Measurements from ENCODE around the gene RGN.
A peak's percentile ranks its signal among the peaks of the same experiment; 100 is the strongest.
"Not testable (repeated sequence)": the region's sequence is repeated elsewhere in the genome, so short reads cannot be mapped to it uniquely, and the experiment has no call there.

RGN gene

DNA sequence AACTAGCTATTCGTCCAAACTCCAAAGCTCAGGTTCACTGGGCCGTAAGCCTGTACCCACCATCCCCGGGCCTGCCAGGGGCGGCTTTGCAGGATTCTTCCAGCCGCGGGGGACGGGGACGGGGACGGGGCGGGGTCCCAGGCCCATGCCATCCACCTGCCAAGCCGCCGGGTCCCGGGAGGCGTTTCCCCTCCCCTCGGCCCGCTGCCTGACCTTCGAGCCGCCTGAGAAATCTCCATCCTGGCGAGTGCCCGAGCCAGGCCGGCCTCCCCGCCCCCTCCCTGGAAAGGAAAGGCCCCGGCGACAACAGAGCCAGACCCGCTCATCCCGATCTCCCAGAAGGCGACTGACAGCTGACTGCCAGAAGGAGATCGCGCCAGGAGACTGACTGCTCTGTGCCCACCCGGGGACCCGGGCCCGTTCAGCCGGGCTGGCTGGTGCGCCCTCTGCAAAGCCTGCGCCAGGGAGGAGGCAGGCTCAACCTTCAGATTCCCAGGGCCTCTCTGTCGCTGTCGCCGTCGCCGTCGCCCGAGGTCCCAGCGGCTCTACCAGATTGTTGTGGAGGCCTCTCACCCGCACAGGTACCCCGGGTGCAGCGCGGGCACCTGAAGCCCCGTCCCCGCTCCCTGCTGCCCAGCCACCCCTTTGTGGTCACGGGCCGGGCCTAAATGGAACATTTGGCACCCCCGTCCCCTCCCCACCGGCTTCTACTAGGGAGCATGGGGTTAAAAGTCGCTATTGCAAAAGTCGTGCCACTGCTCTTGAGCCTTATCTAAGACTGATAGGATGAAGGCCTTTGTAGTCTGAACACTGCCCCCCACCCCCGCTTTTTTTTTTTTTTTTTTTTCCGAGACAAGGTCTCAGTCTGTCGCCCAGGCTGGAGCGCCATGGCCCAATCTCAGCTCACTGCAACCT, at the start of gene RGN:
RGN (plus strand) TSS at position 315 of the 915 bp plus-strand sequence. CDS start 2,702 bp downstream, outside the sequence.
- DNase-seq (ENCODE audit: low spot score), result peak; percentile 4

DNA sequence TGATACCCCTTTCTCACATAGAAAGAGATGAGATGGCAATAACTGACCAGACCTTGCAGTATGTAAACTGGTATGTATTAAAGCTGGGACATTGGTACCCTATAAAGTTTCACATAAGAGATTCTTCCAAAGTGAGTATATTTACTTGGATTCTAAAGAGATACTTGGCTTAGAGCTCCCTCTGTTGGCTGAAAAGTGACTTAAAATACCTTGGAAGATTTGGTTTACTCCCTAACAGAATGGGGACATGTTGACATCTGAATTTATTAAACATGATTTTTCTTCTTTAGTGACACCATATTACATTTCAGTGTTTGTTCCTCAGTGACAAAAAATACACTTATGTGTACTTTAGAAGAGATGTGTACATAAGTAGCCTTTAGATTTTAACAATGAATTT, 47.9 kb upstream of the RGN start:
- DNase-seq (ENCODE audit: low spot score), result peak; percentile 70

DNA sequence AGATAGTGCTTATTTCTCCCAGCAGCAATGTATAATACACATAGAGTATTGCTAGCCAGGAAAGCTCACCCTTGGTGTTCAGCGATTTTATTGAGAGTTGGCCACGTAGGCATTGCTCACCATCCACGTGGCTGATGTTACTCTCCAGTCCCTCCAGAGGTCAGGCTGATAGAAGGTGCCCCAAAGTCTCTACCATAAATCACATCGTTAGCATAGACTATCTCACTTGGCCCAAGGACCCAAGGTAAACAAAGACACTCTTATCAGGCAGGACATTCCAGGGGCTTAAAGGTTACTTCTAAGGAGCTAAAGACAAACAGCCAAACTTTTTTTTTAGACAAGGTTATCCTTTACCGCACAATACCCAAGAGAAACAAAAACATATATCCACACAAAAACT, 30.3 kb upstream of the RGN start:
- no peak for DNase-seq (ENCODE audit: low spot score)

DNA sequence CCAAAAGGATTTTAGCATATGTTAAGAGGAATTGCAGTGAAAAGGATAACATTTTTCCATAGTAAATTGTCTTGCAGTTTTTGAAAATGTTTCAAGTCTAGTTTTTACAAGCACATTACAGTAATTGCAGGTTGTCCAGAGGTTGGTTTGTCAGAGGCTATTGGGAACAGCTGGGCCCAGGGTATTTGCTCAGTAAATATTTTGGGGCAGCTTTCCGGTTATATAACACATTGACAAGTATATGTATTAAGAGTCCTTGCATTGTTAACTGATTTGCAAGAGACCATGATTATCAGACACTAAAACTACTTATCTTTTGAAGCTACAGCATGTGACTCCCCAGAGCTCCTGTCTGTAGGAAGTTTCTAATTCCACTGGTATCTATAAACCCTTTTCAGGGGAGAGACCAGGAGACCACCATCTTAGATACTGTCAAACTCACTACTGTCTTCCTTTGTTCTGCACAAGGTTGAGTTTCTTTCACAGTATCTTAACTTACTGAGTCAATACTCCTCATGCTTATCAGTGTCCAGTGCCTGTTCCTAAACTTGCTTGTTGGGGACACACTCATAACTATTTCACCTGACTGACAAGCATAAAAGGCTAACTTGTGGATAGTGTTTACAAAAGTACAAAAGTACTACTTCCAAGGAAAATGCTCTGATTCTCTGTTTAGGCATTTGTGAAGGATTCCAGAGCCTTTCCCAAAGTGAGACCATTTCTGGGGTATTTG, 18.9 kb upstream of the RGN start:
- DNase-seq (ENCODE audit: low spot score), result no peak

DNA sequence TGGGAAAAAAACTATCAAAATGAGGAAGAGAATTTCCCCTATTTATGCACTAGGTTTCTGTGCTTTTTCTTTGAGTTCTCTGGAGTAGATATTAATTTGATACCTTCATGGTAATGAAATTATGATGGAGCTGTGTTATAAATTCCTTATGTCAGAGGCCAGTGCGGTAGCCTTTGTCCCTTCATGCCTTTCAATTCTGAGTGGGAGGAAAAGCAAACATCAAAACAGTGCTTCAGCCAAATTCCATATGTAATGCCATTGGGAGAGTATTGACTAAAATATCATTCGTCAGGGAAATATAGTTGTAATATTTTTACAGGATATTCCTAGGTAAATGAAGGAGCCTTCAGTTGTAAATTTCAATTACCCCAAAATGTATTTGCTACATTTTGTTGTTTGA, 17.5 kb upstream of the RGN start:
- no peak for DNase-seq (ENCODE audit: low spot score)

DNA sequence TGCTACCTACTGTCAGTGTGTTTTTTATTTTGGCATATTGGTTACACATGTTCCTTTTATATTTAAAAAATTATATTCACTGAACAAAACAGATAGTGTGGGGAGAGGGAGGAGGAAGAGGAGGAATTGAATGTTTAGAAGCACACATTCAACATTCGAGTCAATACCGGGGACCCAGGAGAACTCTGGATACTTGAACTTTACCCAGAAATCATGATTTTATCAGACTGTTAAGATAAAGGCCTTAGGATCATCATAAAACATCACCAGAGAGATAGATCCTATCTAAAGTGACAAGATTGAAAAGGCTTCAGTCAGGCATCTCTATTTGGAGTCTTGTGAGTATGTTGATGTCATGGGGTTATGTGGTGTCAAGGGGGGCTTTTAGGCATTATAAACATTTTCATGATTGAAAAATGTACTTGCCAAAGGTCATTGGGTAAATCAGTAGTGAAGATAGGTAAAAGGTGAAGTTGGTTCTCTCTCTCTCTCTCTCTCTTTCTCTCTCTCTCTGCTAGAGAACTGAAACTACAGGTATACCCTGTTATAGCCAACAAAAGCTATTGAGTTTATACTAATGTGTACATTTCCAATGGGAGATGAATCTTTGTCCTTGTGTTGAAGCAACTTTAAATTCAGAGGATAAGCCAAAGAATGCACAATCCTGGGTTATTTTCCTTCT, 16.9 kb upstream of the RGN start:
- no peak for DNase-seq (ENCODE audit: low spot score)

DNA sequence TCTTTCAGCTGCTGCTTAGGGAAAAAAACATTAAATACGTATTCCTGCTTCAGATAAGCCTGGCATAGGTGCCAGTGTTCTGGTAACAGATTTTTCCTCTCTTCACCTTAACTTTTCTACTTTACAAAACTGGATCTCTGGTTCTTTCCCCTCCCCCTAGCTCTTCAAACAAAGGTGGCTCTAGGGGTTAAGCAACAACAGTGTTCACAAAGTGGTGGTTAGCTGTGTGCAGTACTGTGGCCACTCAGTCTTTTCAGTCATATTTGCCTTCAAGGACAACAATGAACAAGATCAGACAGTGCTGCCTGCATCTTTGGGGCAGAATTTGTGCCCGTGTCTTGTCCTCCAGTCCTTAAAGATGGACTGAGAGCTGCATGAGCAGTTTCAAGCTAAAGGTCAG, 15.1 kb upstream of the RGN start:
- no peak for DNase-seq (ENCODE audit: low spot score)

DNA sequence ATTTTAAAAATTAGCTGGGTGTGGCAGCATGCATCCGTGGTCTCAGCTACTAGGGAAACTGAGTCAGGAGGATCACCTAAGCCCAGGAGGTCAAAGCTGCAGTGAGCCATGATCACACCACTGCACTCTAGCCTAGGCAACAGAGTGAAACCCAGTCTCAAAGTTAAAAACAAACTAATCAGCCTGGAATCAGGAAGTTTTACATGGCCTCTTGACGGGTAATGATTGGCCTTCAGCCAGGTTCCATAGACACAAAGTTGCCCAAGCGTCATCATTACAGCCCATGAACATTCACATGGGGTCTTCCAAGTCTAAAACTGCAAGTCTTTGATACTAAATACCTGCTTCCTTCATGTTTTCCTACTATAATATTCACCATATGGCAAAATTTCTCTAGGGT, 10.0 kb upstream of the RGN start:
- no peak for DNase-seq (ENCODE audit: low spot score)

DNA sequence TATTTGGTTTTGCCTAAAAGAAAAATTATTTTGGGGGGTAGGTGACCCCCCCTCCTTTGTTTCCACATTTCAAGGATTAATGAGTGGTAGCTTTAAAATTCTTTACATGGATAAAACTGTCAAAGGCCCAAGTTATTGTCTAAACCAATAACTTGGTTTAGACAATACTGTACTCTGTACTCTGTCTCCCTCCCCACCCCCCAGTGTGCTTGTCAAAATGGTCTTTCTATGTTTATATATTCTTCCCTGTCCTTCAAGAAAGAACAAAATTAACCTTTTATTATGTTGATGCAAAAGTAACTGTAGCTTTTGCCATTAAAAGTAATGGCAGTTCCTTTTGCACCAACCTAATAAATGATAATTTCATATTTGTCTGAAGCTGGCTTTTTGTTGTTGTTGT, 9.5 kb upstream of the RGN start:
- no peak for DNase-seq (ENCODE audit: low spot score)

DNA sequence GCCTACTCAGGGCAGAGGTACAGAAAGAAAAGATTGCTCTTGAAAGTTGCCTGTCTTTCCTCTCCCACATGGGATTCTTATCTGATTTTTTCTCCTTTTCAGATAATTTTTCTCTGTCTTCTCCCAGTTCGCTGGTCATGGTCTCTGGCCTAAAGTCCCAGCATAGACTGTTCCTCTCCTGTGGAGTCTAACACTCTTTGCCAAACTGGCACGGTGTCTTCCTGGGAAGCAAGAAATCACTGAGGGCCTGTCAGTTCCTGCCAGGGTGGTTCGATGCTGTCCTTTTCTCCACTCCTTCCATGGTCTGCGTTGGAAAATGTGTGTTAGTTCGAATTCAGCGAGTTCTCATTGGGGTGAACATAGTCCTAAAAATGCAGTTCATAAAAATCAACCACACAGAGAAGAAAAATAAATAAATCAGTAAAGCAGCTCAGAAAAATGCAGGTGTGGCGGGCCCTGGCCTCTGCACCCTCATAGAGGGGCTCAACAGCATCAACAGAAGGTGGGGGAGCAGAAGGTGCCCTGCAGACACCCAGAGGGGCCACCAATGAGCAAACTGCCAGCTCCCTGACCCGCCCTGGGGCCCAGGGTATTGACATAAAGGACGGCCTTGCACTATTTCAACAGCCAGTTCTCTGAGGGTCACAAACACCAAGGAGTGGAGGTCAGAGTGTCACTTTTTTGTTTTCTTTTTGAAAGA, 2.1 kb downstream of the RGN start:
- no peak for DNase-seq (ENCODE audit: low spot score)

DNA sequence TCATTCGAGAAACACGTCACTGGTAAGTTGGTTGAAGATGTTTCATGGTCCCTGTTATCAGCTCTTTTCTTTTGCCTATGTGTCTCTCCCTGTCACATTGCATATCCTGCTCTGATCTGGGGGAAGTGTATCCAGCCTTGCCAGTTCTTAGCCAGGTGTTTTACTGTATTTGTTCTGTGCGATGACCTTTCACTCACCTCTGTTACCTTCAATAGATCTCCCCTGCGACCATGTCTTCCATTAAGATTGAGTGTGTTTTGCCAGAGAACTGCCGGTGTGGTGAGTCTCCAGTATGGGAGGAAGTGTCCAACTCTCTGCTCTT, 2.6 kb downstream of the RGN start:
- no peak for DNase-seq (ENCODE audit: low spot score)

DNA sequence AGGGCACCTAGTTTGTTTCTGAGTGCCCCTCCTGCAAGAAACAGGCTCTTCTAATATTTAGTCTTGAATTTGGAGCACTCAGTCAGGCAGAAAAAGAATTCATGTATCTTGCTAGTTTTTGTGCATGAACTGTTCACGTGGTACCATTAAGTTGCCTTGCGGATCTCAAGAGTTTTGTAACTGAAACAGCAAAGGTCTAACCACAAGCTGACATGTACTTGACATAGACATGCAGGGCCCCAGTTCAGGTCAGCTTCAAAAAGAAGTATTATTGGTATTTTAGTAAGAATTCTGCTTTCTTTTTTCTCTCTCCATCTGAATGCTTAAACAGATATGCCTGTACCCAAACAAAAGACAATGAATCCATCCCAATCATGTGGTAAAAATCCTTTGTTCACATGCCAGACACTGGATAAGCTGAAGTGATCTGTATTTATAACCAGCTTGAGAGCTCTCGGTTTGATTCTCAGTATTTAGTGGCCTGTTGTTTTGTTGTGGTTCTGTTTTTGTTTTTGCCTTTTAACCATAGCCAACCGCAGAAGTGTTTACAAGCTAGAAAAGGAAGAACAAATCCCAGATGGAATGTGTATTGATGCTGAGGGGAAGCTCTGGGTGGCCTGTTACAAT, 13.0 kb downstream of the RGN start:
- DNase-seq (ENCODE audit: low spot score), result no peak

DNA sequence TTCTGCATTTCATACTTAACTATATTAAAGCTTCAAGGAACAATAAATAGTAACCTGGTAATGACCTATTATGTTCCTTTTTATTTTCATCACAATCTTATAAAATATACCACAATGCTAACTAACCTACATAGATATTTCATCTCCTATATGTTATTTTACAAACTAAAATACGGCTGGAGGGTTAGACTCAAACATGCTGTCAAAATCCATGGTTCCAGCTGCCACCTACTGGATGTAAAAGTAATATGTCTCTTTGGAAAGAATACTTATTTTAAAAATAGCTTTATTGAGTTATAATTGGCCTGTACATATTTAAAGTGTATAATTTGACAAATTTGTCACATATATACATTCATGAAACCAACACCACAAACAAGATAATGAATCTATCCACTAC, 15.0 kb downstream of the RGN start:
- peak; percentile 24 for DNase-seq (ENCODE audit: low spot score)

DNA sequence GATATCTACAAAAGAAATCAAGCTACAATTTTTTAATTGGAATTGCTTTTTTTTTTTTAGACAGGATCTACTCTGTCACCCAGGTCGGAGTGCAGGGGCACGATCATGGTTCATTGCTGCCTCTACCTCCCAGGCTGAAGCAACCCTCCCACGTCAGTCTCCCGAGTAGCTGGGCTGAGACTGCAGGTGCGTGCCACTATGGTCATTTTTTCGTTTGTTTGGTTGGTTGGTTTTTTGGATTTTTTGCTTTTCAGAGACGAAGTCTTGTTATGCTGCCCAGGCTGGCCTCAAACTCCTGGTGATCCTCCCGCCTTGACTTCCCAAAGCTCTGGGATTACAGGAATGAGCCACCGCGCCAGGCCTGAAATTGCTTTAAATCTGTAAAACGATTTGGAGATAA, 15.6 kb downstream of the RGN start:
- no peak for DNase-seq (ENCODE audit: low spot score)

DNA sequence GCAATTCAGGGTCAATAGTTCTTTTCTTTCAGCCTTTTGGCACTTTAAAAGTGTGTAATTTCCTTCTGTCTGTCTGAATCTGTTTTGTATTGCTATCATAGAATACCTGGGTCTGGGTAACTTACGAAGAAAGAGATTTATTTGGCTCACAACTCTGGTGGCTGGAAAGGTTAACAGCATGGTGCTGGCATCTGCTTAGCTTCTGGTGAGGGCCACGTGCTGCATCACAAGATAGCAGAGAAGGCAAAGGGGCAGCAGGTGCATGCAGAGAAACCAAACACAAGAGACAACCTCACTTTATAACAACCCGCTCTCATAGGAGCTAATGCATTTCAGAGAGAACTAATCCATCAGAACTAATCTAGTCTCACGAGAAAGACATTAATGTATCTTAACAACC, 18.8 kb downstream of the RGN start:
- no peak for DNase-seq (ENCODE audit: low spot score)

DNA sequence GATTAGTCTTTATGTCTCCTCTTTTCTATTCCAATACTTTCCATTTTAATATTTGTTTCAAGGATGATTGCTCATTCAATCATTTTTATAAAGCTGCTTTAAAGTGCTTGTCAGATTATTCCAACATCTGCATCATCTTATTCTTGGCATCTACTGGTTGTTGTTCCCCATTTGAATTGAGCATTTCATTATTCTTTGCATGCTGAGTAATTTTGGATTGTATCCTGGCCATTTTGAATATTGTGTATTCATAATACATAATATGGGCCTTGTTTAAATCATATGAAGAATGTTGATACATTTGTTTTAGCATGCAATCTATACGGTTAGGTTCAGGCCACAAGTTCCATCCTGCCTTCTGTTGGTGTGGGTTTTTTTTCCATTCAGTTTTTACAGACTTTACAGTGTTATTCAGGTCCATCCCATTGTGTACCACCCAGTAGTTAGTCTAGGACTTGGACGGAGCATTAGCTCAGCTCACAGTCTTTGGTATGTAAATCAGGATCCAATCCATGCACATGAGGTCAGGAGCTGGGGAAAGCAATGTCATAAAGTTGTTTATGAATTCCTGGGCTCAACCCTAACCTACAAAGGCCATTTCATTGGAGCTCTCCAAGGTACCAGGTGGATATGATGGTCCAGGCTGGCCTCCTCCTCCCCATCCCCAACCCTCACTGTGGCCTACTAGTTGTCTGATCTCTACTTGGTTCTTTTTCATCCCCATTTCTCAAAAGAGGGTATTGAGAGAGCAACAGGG, 20.3 kb downstream of the RGN start:
- no peak for DNase-seq (ENCODE audit: low spot score)

DNA sequence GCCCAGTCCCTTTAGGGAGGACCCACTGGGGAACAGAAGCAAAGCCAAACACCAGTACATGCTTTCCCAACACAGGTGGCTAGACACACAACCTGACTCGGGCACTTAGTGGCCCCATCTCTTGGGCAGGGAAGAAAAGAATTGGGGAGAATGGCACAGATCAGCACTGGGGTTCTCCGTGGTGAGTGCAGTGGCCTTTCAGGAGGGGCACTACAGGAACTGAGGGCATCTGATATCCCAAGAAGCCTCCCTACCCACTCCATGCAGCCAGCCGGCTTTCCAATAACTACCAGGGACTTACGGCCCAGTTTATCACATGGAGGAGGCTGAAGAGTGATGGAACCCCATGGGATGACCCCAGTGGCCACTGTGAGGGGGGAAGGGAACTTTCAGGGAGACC, 23.0 kb downstream of the RGN start:
- DNase-seq (ENCODE audit: low spot score), result no peak

DNA sequence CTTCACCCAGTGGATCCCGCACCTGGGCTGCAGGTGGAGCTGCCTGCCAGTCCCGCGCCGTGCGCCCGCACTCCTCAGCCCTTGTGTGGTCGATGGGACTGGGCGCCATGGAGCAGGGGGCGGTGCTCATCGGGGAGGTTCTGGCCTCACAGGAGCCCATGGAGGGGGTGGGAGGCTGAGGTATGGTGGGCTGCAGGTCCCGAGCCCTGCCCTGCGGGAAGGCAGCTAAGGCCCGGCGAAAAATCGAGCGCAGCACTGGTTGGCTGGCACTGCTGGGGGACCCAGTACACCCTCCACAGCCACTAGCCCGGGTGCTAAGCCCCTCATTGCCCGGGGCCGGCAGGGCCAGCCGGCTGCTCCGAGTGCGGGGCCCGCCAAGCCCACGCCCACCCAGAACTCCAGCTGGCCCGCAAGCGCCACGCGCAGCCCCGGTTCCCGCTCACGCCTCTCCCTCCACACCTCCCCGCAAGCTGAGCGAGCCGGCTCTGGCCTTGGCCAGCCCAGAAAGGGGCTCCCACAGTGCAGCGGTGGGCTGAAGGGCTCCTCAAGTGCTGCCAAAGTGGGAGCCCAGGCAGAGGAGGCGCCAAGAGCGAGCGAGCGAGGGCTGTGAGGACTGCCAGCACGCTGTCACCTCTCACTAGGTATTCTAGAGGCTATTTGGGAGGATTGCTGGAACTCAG, 32.8 kb downstream of the RGN start:
- DNase-seq (ENCODE audit: low spot score), result not testable (repeated sequence)

DNA sequence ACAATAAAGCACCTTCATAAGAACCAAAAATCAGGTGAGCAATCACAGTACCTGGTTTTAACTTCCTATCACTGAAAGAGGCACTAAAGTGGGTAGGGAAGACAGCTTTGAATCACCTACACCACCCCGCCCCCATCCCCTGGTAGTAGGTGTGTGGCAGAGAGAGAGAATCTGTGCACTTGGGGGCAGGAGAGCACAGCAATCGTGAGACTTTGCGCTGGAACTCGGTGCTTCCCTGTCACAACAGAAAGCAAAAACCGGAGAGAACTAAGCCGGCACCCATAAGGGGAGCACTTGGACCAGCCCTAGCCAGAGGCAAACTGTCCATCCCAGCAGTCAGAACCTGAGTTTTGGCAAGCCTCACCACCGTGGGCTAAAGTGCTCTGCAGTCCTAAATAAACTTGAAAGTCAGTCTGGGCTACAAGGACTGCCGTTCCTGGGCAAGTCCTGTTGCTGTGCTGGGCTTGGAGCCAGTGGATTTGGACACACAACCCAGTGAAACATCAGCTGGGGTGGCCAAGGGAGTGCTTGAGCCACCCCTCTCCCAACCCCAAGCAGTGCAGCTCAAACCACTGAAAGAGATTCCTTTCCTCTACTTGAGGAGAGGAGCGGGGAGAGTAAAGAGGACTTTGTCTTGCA, 34.2 kb downstream of the RGN start:
- DNase-seq (ENCODE audit: low spot score), result no peak

DNA sequence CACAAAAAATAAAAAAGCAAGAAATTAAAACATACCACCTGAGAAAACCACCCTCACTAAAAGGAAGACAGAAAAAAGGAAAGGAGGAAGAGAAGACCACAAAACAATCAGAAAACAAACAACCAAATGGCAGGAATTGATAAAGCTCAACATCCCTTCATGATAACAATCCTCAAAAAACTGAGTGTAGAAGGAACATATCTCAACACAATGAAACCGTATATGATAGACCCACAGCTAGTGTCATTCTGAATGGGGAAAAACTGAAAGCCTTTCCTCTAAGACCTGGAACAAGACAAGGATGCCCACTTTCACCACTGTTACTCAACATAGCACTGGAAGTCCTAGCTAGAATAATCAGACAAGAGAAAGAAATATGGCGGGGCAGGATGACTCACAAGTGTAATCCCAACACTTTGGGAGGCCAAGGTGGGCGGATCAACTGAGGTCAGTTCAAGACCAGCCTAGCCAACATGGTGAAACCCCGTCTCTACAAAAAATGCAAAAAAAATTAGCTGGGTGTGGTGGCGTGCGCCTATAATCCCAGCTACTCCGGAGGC, 38.4 kb downstream of the RGN start:
- not testable (repeated sequence) for DNase-seq (ENCODE audit: low spot score)

Measured in AG08395 (cell line).